Ishikawa (cell line): ENCODE data around the gene CARD16.

Source experiments
- CEBPB ChIP-seq: IDR thresholded peaks from 2 replicates; pipeline ENCODE4 v1.6.1; 2012
- CREB1 ChIP-seq: IDR thresholded peaks from 2 replicates; pipeline ENCODE4 v1.6.1; 2012; ENCODE audit warnings: low read depth
- EGR1 ChIP-seq: IDR thresholded peaks from 2 replicates; pipeline ENCODE4 v1.6.1; 2012
- EP300 ChIP-seq: IDR thresholded peaks from 2 replicates; pipeline ENCODE4 v1.6.1; 2012; ENCODE audit warnings: borderline replicate concordance
- NFIC ChIP-seq: IDR thresholded peaks from 2 replicates; pipeline ENCODE4 v1.6.1; 2012
- RAD21 ChIP-seq: IDR thresholded peaks from 2 replicates; pipeline ENCODE4 v1.6.1; 2012; ENCODE audit warnings: low read depth
- TAF1 ChIP-seq: IDR thresholded peaks from 2 replicates; pipeline ENCODE4 v1.6.1; 2012; ENCODE audit warnings: low read depth, mild to moderate bottlenecking
- TCF12 ChIP-seq: IDR thresholded peaks from 2 replicates; pipeline ENCODE4 v1.6.1; 2012; ENCODE audit warnings: low read depth
- TEAD4 ChIP-seq: IDR thresholded peaks from 2 replicates; pipeline ENCODE4 v1.6.1; 2012
- YY1 ChIP-seq: IDR thresholded peaks from 2 replicates; pipeline ENCODE4 v1.6.1; 2012; ENCODE audit warnings: low read depth
- ZBTB7A ChIP-seq: IDR thresholded peaks from 2 replicates; pipeline ENCODE4 v1.6.1; 2012; ENCODE audit warnings: low read depth
- TF ChIP-seq, protein P1 (sequence below): IDR thresholded peaks from 2 replicates; pipeline ENCODE4 v1.6.1; 2012; ENCODE audit warnings: low read depth, mild to moderate bottlenecking
- TF ChIP-seq, protein P2 (sequence below): IDR thresholded peaks from 2 replicates; pipeline ENCODE4 v1.6.1; 2012
- TF ChIP-seq, protein P3 (sequence below): IDR thresholded peaks from 2 replicates; pipeline ENCODE4 v1.6.1; 2012

DNA sequence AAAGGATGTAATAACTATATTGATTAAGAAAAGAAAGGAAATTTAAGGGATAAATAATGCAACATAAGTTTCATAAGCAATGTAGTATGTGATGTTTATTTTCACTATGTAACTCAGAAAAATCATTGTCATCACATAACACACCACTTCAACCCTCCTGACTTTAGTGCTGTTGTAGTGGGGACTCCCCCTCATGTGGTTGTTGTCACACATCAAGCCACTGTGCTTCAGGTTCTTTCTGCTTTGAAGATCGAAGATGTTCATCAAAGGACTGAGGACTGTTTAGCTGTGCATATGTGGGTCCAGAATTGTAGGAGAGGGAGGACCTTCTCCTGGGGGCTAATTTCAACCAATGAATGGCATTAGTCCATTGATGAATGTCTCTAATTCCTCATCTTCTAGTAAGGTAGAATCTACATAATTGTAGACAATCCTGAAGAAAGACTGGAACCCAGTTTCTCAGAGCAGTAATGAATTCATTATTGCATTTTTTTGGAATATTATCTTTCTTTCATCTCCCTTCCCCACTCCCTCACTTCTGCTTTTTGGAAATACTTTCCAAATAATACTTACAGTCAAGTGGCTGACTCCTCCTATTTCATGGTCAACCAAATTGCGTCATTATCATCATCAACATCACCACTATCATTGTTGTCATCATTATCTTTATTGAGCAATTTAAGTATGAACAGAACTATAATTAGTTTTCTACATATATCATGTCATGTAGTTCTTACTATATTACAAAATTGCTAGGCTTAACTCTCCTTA lies 9.8 kb upstream of the CARD16 start:
- TF ChIP-seq TCF12 (no peak), TAF1 (no peak), ZBTB7A (no peak), YY1 (no peak), RAD21 (no peak), CEBPB (no peak), EGR1 (no peak), TEAD4 (no peak), CREB1 (no peak), EP300 (no peak), NFIC (no peak)
- TF ChIP-seq, protein P1, sequence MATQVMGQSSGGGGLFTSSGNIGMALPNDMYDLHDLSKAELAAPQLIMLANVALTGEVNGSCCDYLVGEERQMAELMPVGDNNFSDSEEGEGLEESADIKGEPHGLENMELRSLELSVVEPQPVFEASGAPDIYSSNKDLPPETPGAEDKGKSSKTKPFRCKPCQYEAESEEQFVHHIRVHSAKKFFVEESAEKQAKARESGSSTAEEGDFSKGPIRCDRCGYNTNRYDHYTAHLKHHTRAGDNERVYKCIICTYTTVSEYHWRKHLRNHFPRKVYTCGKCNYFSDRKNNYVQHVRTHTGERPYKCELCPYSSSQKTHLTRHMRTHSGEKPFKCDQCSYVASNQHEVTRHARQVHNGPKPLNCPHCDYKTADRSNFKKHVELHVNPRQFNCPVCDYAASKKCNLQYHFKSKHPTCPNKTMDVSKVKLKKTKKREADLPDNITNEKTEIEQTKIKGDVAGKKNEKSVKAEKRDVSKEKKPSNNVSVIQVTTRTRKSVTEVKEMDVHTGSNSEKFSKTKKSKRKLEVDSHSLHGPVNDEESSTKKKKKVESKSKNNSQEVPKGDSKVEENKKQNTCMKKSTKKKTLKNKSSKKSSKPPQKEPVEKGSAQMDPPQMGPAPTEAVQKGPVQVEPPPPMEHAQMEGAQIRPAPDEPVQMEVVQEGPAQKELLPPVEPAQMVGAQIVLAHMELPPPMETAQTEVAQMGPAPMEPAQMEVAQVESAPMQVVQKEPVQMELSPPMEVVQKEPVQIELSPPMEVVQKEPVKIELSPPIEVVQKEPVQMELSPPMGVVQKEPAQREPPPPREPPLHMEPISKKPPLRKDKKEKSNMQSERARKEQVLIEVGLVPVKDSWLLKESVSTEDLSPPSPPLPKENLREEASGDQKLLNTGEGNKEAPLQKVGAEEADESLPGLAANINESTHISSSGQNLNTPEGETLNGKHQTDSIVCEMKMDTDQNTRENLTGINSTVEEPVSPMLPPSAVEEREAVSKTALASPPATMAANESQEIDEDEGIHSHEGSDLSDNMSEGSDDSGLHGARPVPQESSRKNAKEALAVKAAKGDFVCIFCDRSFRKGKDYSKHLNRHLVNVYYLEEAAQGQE: no peak
- TF ChIP-seq, protein P2, sequence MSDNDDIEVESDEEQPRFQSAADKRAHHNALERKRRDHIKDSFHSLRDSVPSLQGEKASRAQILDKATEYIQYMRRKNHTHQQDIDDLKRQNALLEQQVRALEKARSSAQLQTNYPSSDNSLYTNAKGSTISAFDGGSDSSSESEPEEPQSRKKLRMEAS: no peak
- TF ChIP-seq, protein P3, sequence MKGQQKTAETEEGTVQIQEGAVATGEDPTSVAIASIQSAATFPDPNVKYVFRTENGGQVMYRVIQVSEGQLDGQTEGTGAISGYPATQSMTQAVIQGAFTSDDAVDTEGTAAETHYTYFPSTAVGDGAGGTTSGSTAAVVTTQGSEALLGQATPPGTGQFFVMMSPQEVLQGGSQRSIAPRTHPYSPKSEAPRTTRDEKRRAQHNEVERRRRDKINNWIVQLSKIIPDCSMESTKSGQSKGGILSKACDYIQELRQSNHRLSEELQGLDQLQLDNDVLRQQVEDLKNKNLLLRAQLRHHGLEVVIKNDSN: no peak
